GM12891 (cell line): ENCODE measurements around the gene RIMBP2.

Source experiments
- POLR2A ChIP-seq: IDR thresholded peaks from 2 replicates; pipeline ENCODE4 v1.6.1; 2011; ENCODE audit warnings: low read depth, low read length, control low read depth
- POLR2AphosphoS5 ChIP-seq: IDR thresholded peaks from 2 replicates; pipeline ENCODE4 v1.6.1; 2011; ENCODE audit warnings: low read depth, low read length, control low read depth
- SPI1 ChIP-seq: IDR thresholded peaks from 2 replicates; pipeline ENCODE4 v1.6.1; 2011; ENCODE audit warnings: low read depth, low read length, control low read depth
- TAF1 ChIP-seq: IDR thresholded peaks from 2 replicates; pipeline ENCODE4 v1.6.1; 2011; ENCODE audit warnings: low read depth, low read length, control low read depth

DNA sequence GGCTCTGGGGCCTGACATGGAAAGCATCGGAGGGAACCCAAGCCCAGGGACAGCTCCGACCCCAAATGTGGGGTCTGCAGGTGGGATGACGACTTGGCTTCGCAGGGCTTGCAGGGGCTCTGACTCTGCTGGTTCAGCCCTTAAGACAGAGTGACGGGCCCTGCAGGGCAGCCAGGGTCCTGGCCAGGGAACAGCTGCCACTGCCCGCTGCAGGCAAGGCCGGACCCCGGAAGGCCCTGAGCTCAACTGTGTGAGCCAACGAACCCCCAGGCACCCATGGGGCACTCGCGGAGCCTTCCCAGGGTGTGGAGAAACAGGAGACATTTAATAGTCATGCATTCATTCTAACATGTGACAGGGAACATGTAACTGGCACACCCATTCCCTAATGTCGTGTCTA lies 257.8 kb downstream of the RIMBP2 start:
- no peak for TF ChIP-seq POLR2A
- TF ChIP-seq POLR2AphosphoS5, result no peak
- TF ChIP-seq TAF1, result no peak
- no peak for TF ChIP-seq SPI1
